Neural crest cell (in vitro differentiated cells): ENCODE data around the gene RXYLT1. TPM values are rescaled to one million over a fixed set of nuclear protein-coding genes. Genes with fewer than 3 reads are reported as not detected.

Experiments used
- DNase-seq: peaks from one replicate; pipeline ENCODE4 v3.0.0; 2021; ENCODE audit warnings: low read depth, mixed read lengths, low spot score
- H3K27ac Mint-ChIP-seq: one replicate; pipeline ENCODE4 v1.8.0; 2021; ENCODE audit warnings: mild to moderate bottlenecking, mixed read lengths; ENCODE audit not compliant: unreplicated experiment
- H3K27me3 Mint-ChIP-seq: 2 replicates; pipeline ENCODE4 v1.8.0; 2021; ENCODE audit warnings: low read depth, mild to moderate bottlenecking, mixed read lengths
- H3K36me3 Mint-ChIP-seq: 2 replicates; pipeline ENCODE4 v1.8.0; 2021; ENCODE audit warnings: low read depth, mild to moderate bottlenecking, mixed read lengths
- H3K4me1 Mint-ChIP-seq: 2 replicates; pipeline ENCODE4 v1.8.0; 2021; ENCODE audit warnings: mixed read lengths
- H3K4me3 Mint-ChIP-seq: one replicate; pipeline ENCODE4 v1.8.0; 2021; ENCODE audit warnings: mild to moderate bottlenecking, mixed read lengths
- H3K9me3 Mint-ChIP-seq: 2 replicates; pipeline ENCODE4 v1.8.0; 2021; ENCODE audit warnings: mixed read lengths
- total RNA-seq: library from RNA; stranded (reverse); gene quantifications from 2 replicates; pipeline ENCODE4 v1.2.1, GENCODE V29; 2021
- TF ChIP-seq, protein P1 (sequence below): fragments of 200-600 bp; sonication (generic); conservative IDR thresholded peaks from 2 replicates; pipeline ENCODE4 v1.5.0; 2021; ENCODE audit warnings: antibody characterized with exemption, mild to moderate bottlenecking

RXYLT1 gene
- total RNA-seq, 1 donor from 2014 or later, result 20.8 TPM

DNA sequence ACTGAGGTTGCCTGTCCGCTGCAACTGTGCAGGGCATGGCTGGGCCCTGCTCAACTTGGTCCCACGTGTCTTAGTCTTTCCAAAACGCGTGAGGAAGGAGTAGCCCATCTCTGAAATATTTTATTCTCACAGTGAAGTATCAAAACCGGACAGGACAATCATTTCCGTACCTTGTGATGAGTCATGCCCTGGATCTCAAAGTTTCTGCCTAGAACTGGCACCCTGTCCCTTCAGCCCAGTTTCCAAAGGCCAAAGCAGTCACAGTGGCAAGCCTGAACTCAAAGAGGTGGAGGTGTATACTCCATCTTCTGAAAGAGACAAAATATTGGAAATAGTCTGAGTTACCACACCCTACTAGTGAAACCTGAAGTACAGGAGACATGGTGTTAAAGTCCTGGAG is 36.3 kb downstream of the RXYLT1 start:
- Mint-ChIP-seq H3K4me3 (no peak overlapping the region), H3K4me1 (no peaks in the 10 kb centered on the region), H3K9me3 (peaks cover 9% of the 10 kb centered on the region), H3K27me3 (no peaks in the 10 kb centered on the region), H3K36me3 (no peaks in the 10 kb centered on the region), H3K27ac (no peak overlapping the region)
- TF ChIP-seq, protein P1, sequence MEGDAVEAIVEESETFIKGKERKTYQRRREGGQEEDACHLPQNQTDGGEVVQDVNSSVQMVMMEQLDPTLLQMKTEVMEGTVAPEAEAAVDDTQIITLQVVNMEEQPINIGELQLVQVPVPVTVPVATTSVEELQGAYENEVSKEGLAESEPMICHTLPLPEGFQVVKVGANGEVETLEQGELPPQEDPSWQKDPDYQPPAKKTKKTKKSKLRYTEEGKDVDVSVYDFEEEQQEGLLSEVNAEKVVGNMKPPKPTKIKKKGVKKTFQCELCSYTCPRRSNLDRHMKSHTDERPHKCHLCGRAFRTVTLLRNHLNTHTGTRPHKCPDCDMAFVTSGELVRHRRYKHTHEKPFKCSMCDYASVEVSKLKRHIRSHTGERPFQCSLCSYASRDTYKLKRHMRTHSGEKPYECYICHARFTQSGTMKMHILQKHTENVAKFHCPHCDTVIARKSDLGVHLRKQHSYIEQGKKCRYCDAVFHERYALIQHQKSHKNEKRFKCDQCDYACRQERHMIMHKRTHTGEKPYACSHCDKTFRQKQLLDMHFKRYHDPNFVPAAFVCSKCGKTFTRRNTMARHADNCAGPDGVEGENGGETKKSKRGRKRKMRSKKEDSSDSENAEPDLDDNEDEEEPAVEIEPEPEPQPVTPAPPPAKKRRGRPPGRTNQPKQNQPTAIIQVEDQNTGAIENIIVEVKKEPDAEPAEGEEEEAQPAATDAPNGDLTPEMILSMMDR, result no peak
- DNase-seq, result no peak

DNA sequence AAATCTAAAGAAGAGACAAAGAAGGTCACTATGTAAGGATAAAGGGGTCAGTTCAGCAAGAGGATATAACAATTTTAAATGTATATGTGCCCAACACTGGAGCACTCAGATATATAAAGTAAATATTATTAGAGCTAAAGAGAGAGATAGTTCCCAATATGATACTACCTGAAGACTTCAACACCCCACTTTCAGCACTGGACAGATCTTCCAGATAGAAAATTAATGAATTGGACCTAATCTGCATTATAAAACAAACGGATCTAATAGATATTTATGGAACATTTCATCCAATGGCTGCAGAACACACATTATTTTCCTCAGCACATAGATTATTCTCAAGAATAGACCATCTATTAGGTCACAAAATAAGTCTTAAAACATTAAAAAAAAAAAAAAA is 40.7 kb downstream of the RXYLT1 start:
- H3K27me3 Mint-ChIP-seq, result no peaks in the 10 kb centered on the region
- no peak overlapping the region for H3K4me3 Mint-ChIP-seq
- peaks cover 9% of the 10 kb centered on the region for H3K9me3 Mint-ChIP-seq
- no peak for DNase-seq
- TF ChIP-seq, protein P1, result no peak
- no peak overlapping the region for H3K27ac Mint-ChIP-seq
- H3K4me1 Mint-ChIP-seq, result no peaks in the 10 kb centered on the region
- H3K36me3 Mint-ChIP-seq, result no peaks in the 10 kb centered on the region

DNA sequence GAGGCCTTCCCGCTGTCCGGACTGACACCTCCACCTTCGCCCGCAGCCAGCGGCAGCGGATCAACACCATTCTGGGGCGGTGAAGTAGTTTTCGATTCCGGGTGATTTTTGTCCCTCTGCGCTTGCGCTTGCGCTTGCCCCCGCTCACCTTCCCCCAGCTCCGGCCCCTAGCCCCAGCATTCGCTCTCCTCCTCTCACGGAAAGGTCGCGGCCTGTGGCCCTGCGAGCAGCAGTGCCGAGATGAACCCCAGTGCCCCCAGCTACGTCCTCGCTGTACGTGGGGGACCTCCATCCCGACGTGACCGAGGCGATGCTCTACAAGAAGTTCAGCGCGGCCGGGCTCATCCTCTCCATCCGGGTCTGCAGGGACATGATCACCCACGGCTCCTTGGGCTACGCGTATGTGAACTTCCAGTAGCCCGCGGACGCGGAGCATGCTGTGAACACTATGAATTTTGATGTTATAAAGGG is 42.1 kb downstream of the RXYLT1 start:
- DNase-seq, result no peak
- H3K4me3 Mint-ChIP-seq, result no peak overlapping the region

DNA sequence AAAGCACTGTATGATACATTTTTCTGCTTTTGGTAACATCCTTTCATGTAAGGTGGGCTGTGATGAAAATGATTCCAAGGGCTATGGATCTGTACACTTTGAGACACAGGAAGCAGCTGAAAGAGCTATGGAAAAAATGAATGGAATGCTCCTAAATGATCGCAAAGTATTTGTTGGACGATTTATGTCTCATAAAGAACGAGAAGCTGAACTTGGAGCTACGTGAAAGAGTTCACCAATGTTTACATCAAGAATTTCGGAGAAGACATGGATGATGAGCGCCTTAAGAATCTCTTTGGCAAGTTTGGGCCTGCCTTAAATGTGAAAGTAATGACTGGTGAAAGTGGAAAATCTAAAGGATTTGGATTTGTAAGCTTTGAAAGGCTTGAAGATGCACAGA is 42.6 kb downstream of the RXYLT1 start:
- no peak for DNase-seq
- Mint-ChIP-seq H3K27ac (no peak overlapping the region), H3K9me3 (peaks cover 9% of the 10 kb centered on the region), H3K36me3 (no peaks in the 10 kb centered on the region), H3K4me3 (no peak overlapping the region), H3K27me3 (no peaks in the 10 kb centered on the region), H3K4me1 (no peaks in the 10 kb centered on the region)
- TF ChIP-seq, protein P1, result no peak

More for the DNA sequence above, 42.1 kb downstream of the RXYLT1 start:
- Mint-ChIP-seq H3K4me1 (no peaks in the 10 kb centered on the region), H3K27me3 (no peaks in the 10 kb centered on the region), H3K9me3 (peaks cover 9% of the 10 kb centered on the region), H3K36me3 (no peaks in the 10 kb centered on the region), H3K27ac (no peak overlapping the region)
- TF ChIP-seq, protein P1, result no peak

DNA sequence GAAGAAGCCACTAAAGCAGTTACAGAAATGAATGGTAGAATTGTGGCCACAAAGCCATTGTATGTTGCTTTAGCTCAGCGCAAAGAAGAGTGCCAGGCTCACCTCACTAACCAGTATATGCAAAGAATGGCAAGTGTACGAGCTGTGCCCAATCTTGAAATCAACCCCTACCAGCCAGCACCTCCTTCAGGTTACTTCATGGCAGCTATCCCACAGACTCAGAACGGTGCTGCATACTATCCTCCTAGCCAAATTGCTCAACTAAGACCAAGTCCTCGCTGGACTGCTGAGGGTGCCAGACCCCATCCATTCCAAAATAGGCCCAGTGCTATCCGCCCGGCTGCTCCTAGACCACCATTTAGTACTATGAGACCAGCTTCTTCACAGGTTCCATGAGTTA is 43.3 kb downstream of the RXYLT1 start:
- H3K27me3 Mint-ChIP-seq, result no peaks in the 10 kb centered on the region
- no peaks in the 10 kb centered on the region for H3K36me3 Mint-ChIP-seq
- H3K9me3 Mint-ChIP-seq, result peaks cover 9% of the 10 kb centered on the region
- no peak overlapping the region for H3K4me3 Mint-ChIP-seq
- no peak for DNase-seq
- no peak overlapping the region for H3K27ac Mint-ChIP-seq
- H3K4me1 Mint-ChIP-seq, result no peaks in the 10 kb centered on the region
- TF ChIP-seq, protein P1, result no peak
